DMS 273 treated with DMSO at 0.1 percent for 48 hours (cell line): ENCODE data around the gene MMAA.
"Not testable (repeated sequence)": the region's sequence is repeated elsewhere in the genome, so short reads cannot be mapped to it uniquely, and the experiment has no call there.

Experiments used
- DNase-seq: peaks from one replicate; lab custom pipeline; 2025; lab: John Stamatoyannopoulos, UW

MMAA gene

DNA sequence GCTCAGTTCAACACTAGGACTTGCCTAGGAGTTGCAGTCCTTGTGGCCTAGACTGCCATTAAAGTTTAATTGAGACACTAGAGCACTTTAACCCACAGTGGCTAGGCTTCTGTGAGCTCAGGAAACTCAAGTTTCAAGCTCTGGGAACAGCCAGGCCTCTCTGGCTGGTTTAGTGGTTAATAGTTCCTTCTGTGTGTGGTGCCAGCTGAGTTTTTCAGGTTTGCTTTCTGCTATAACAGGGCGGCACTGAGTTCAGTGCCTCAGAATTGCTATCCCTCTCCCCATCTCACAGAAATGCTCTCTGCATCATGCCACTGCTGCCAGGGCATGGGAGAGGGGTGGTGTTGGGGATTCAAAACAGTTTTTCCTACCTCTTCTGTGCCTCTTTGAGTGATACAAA, 15.9 kb downstream of the MMAA start:
- no peak for DNase-seq

DNA sequence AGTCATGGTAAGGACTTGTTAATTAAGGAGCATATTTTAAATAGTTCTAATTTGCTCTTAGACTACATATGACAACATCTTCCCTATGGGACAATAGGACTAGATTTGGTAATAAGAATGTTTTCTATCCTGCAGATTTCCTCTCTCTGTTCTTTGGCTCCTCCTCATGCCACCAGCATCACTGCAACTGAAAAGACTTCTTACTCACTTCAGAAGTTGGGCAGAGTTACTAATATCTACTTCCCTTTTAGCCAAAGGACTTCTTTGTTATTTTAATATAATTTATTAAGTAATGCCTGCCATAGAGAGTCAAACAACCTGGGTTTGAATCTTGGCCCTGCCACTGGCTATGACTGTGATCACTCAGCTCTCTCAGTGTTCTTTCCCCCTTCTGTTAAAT, 16.4 kb downstream of the MMAA start:
- DNase-seq, result no peak

- DNase-seq, result no peak
These were observed 20.1 kb downstream of the MMAA start for GRCh38 chr4:145639186-145639698.

- DNase-seq, result not testable (repeated sequence)
These were observed 21.1 kb downstream of the MMAA start for GRCh38 chr4:145640236-145640635.

GRCh38 chr4:145643295-145643694, 24.1 kb downstream of the MMAA start:
- DNase-seq, result no peak

- DNase-seq, result no peak
These were observed 25.5 kb downstream of the MMAA start for GRCh38 chr4:145644699-145645098.

DNA sequence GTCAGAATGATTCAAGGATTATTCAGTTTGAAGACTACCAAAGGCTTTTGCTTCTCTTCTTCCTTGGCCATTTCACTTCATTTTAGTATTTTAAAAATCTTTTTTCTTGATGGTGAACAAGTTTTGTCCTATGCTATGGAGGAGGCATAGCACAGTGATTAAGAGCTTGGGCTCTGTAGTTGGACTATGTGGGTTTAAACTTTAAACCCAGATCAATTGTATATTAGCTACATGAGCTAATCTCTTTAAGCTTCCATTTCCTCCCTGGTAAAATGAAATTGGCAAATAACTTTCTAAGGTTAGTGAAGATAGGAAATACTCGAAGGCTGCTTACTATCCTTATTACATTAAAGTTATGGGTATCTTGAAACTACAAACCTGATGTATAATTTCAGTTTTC, 37.0 kb downstream of the MMAA start:
- DNase-seq, result no peak

DNA sequence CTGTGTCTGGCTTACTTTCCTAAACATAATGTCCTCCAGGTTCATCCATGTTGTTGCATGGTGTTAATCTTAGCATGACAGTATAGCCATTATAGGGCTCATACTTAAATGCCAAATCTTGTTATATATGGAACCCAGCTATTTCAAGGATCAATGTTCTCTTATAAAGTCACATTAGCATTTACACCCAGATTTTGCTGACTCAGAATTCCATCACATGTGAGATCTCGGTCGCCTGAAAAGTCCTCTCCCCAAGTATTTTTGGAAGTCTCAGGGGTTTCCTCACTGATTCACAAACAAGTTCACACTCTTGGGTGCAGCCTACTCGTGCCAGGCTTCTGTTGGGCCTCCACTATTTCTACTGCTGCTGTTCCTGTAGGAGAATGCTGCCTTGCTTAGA, 40.9 kb downstream of the MMAA start:
- no peak for DNase-seq

DNA sequence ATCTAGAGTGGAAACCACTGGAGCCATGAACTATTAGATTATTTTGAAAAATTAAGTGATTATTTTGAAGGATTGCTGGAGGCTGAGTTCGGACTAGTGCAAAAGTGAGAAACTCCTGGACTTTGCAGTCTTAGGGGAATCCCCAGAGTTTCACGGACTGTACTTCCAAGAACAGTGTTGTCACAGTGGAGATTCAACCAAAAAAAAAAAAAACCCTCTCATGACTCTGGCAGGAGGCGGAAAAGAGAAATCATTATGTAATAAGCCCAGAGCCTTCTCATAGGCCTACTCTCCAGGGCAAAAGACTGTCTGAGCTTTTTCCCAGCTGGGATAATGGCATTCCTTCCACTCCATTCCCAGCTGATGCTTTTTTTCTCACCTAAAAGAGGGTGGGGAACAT, 44.0 kb downstream of the MMAA start:
- DNase-seq, result no peak

DNA sequence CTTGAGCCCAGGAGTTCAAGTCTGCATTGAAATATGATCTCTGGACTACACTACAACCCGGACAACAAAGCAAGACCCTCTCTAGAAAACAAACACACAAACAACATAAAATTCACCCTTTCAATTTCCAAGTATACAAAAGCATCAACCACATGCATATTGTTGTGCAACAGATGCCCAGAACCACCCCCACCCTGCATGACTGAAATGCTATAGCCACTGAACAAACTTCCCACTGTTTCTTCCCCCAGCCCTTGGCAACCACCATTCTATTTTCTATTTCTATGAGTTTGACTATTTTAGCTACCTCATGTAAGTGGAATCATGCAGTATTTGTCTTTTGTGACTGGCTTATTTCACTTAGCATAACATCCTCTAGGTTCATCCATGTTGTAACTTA, 46.6 kb downstream of the MMAA start:
- DNase-seq, result no peak

DNA sequence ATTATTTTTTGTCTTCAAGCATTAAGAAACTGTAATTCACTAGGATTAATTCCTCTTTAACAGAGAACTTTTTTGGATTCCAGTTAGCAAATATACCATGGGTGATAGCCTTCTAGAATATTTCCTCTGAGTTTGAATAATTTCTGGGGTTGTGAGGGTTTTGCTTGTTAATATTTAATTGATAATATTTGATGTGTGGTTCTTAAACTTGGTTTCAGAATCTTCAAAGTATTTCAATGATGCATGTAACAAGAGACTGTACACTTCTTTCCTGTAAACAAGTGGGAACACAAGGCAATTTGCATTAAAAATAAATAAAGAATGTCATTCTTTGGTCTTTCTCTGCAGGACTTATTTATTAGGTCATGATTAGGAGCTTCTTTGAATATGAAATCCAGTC, 51.2 kb downstream of the MMAA start:
- DNase-seq, result no peak

- peak; percentile 17 for DNase-seq
These were observed 60.3 kb downstream of the MMAA start for GRCh38 chr4:145679520-145679919.

DNA sequence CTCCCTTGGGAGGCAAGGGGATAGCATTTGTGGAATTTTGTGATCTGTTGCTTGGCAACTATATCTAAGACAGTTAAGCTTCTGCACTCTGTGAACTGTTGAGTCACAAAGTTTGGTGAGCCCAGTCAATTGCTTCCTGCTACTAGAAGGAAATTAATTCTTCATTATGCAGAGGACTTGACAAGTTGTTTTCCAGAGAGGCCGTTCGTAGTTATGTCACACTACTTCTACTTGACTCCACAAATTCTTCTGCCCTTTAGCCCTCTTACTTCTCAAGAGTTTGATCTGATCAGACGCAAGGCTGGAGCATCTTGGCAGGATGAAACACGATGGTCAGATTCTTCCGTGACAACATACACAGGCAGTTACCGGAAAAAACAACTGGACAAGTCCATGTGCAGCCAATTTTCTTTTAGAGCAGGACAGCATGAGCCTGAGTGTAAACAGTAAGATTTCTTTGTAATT, 60.8 kb downstream of the MMAA start, which contains the start of gene C4orf51:
C4orf51 (plus strand) TSS at position 156 of the 465 bp plus-strand sequence; CDS start at position 214, 58 bp downstream.
- peak; percentile 17 for DNase-seq

- no peak for DNase-seq
These were observed 61.7 kb downstream of the MMAA start for GRCh38 chr4:145680902-145681301.

DNA sequence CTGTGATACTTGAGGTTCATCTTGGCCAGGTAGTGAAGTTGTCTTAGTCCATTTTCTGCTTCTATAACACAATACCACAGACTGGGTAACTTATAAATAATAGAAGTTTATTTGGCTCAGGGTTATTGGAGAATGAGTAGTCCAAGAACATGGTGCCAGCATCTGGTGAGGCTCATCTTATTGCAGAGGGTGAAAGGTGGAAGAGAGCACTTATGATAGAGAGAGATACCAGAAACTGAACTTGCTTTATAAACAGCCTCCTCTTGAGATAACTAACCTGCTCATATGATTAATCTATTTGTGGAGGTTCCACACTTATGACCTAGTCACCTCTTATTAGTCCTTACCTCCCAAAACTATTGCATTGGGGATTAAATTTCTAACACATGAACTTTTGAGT, 62.3 kb downstream of the MMAA start:
- no peak for DNase-seq

DNA sequence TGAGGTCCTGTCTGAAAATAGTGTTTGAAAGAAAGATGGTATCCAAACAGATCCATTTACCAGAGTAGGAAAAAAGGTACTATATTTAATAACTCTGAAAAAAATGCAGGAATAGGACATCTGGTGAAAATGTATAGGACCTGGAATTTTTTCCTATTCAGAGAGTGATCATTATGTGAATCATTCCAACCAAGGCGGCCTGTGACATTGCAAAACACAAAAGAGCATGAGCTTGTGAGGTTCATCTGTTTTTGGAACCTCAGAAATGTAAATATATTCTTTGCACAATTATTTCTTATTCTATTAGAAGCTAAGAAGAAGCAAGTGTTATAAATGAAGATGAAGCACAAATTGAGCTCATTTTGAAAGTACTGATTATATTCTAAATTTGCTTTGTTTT, 62.8 kb downstream of the MMAA start:
- no peak for DNase-seq

DNA sequence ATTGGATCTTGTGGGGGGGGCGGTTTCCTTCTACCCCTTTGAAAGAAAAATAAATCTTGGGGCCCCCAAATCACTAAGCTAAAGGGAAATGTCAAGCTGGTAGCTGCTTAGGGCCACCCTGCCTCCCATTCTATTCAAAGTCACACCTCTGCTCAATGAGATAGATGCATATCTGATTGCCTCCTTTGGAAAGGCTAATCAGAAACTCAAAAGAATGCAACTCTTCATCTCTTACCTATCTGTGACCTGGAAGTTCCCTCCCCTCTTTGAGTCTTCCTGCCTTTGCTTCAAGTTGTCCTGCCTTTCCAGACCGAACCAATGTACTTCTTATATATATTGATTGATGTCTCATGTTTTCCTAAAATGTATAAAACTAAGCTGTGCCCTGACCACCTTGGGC, 67.8 kb downstream of the MMAA start:
- no peak for DNase-seq

GRCh38 chr4:145690610-145691009, 71.4 kb downstream of the MMAA start:
- DNase-seq, result no peak

- not testable (repeated sequence) for DNase-seq
These were observed 72.2 kb downstream of the MMAA start for GRCh38 chr4:145691416-145691815.

GRCh38 chr4:145694929-145695328, 75.7 kb downstream of the MMAA start:
- DNase-seq, result no peak

DNA sequence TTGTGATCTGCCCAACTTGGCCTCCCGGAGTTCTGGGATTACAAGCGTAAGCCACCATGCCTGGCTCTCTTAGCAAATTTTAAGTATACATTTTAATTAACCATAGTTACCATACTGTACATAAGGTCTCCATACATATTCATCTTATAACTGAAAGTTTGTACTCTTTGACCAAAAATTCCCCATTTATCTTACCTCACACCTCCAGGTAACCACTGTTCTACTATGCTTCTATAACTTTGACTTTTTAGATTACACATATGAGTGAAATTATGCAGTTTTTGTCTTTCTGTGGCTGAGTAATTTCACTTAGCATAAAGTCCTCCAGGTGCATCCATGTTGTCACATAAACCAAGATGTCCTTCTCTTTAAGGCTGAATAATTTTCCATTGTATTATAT, 78.1 kb downstream of the MMAA start:
- no peak for DNase-seq

GRCh38 chr4:145698507-145698906, 79.3 kb downstream of the MMAA start:
- DNase-seq, result no peak

- no peak for DNase-seq
These were observed 84.8 kb downstream of the MMAA start for GRCh38 chr4:145703850-145704497.

DNA sequence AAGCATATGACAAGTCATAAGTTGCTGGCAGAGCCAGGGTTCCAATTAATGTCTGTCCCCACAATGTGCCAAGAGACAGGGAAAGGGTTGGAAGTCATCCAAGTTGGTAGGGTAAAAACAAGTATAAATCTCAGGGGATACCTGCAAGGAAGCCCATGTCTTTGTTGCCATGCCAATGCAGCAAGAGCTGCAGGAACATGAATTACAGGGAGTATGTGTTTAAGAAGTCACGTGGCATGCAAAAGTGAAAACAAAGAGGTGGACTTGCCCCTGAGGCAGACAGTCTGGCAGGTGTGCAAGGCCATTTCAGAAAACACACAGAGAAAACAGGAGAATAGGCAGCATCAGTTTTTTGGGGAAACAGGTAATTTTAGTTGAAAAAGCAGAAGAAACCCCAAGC, 90.2 kb downstream of the MMAA start:
- DNase-seq, result no peak
